Activated CD4-positive, alpha-beta T cell treated with anti-CD3 and anti-CD28 coated beads for 36 hours (primary cell): ENCODE data around the gene TMIGD2. TPM values are rescaled to one million over a fixed set of nuclear protein-coding genes. Genes with fewer than 3 reads are reported as not detected.

Experiments used
- total RNA-seq, 2 experiments: library from RNA; stranded (reverse); gene quantifications; one replicate each; pipeline ENCODE4 v1.2.3, GENCODE V29; 2021

TMIGD2 gene
- total RNA-seq, 2 experiments from 2014 or later = 15.8 to 16.1 TPM

Other genes with a start within 250 kb of the TMIGD2 start
- 10 to 100 TPM; 24.0 to 26.4 TPM for gene ZBTB7A, start 235.5 kb downstream of the TMIGD2 start, total RNA-seq
- 100 to 1,000 TPM; 108 to 133 TPM for gene MAP2K2, start 178.3 kb downstream of the TMIGD2 start, total RNA-seq
- gene CREB3L3, start 148.8 kb downstream of the TMIGD2 start, total RNA-seq = not detected
- 10 to 100 TPM; 26.2 to 29.4 TPM for gene SIRT6, start 119.8 kb downstream of the TMIGD2 start, total RNA-seq
- 1 to 10 TPM; 1.1 to 1.3 TPM for gene ANKRD24, start 119.7 kb downstream of the TMIGD2 start, total RNA-seq
- 10 to 100 TPM; 14.5 to 16.8 TPM for gene EBI3, start 72.9 kb downstream of the TMIGD2 start, total RNA-seq
- gene YJU2, start 55.3 kb downstream of the TMIGD2 start, total RNA-seq = 10 to 100 TPM; 29.8 to 34.8 TPM
- not detected for gene SHD, start 23.1 kb downstream of the TMIGD2 start, total RNA-seq
- gene FSD1, start 2.2 kb upstream of the TMIGD2 start, total RNA-seq = 10 to 100 TPM; 23.1 to 25.3 TPM
- gene STAP2, start 36.4 kb upstream of the TMIGD2 start, total RNA-seq = 10 to 100 TPM; 11.0 to 11.5 TPM
- gene MPND, start 41.2 kb upstream of the TMIGD2 start, total RNA-seq = 10 to 100 TPM; 12.6 to 18.0 TPM
- 10 to 100 TPM; 42.0 to 46.8 TPM for gene SH3GL1, start 98.2 kb upstream of the TMIGD2 start, total RNA-seq
- 10 to 100 TPM; 77.0 to 78.9 TPM for gene CHAF1A, start 100.3 kb upstream of the TMIGD2 start, total RNA-seq
- 10 to 100 TPM; 32.9 to 38.4 TPM for gene UBXN6, start 155.4 kb upstream of the TMIGD2 start, total RNA-seq
- gene HDGFL2, start 169.9 kb upstream of the TMIGD2 start, total RNA-seq = 10 to 100 TPM; 50.5 to 68.1 TPM
- not detected for gene PLIN4, start 216.1 kb upstream of the TMIGD2 start, total RNA-seq
- gene PLIN5, start 232.8 kb upstream of the TMIGD2 start, total RNA-seq = not detected
- gene LRG1, start 237.6 kb upstream of the TMIGD2 start, total RNA-seq = under 1 TPM; 0.35 to 0.57 TPM